Coronary artery (tissue), 2 donors: ENCODE results near the gene RPL12.

Experiments
- DNase-seq: peaks from one replicate; pipeline ENCODE4 v3.0.0-alpha.2; 2017; ENCODE audit warnings: low spot score
- H3K27ac ChIP-seq, 2 donors: fragments of 200-600 bp; sonication (generic); one replicate each; pipeline ENCODE4 v1.5.1; 2016 to 2019
- H3K4me3 ChIP-seq: fragments of 200-600 bp; sonication (generic); 2 replicates; pipeline ENCODE4 v1.5.1; 2016; ENCODE audit warnings: mild to moderate bottlenecking, moderate library complexity
- CTCF ChIP-seq: fragments of 200-600 bp; sonication (generic); IDR thresholded peaks from one replicate; pipeline ENCODE4 v1.5.1; 2019; ENCODE audit warnings: antibody characterized with exemption

RPL12 gene

GRCh38 chr9:127450830-127451607 lies at the start of gene RPL12, which contains the start of gene LRSAM1:
TSS of gene RPL12 (minus strand) at chr9:127451406. CDS start at chr9:127451317, 89 bp downstream.
TSS of gene LRSAM1 (plus strand) at chr9:127451510. CDS start at chr9:127454528, 3,018 bp downstream.
- H3K4me3 ChIP-seq, result peak within 1 kb of the TSS; percentile 90
- TF ChIP-seq CTCF, result no peak
- DNase-seq, result peak; percentile 98
- H3K27ac ChIP-seq, result peak within 1 kb of the TSS; percentile 97 to 98

DNA sequence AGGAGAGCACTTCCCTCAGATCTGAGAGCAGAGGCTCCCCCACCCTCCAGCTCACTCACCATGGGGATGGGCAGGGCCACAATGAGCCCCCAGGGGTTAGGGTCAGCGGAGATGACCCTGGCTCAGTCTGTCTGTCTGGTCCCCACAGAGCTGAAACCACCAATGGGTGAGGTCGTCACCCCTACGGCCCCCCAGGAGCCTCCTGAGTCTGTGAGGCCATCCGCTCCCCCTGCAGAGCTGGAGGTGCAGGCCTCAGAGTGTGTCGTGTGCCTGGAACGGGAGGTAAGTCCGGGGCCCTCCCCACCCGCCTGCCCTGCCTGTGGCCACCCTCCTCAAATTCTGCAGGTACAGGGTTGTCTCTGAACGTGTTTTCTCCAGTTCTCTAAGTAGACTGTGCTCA lies 49.7 kb upstream of the RPL12 start:
- Histone ChIP-seq H3K27ac (no peak overlapping the region), H3K4me3 (no peak overlapping the region)
- TF ChIP-seq CTCF, result no peak
- no peak for DNase-seq

DNA sequence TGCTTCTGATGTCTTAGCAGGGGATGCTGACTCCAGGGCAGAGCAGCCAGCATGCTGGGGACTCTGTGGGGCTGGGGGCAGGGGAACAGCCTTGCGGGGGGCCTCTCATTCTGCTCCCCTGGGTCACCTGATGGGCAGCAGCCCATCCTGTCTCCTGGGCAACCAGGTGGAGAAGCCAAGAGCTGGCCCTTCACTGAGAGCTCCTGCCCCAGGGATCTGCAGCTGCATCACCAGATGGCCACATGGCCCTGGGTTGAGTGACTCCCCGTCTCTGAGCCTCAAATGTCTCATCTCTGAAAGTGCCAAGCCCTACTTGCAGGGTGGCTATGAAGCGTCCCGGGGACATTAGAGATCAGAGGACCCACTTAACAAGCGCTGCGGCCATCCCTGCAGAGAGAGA lies 49.2 kb upstream of the RPL12 start:
- no peak for DNase-seq
- TF ChIP-seq CTCF, result no peak
- Histone ChIP-seq H3K27ac (no peak overlapping the region), H3K4me3 (no peak overlapping the region)

DNA sequence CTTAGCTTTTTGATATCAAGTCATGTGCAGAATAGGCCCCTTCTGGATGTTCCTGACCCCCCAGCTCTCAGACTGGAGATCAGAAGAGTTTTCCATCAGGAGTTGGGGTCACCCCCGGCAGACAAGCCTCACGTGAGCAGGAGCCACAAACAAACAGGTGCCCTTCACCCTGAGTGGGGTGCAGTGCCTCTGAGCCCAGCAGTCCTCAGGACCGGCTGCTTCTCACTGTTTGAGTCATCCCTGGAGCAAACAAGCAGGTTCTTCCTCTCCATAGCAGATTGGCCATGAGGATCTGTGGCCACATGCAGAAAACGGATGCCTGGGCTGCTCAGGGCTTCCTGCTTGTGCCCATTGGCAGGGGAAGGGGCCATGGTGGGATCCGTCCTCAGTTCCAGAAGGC lies 47.1 kb upstream of the RPL12 start:
- no peak for TF ChIP-seq CTCF
- no peak for DNase-seq
- no peak overlapping the region for H3K27ac ChIP-seq

DNA sequence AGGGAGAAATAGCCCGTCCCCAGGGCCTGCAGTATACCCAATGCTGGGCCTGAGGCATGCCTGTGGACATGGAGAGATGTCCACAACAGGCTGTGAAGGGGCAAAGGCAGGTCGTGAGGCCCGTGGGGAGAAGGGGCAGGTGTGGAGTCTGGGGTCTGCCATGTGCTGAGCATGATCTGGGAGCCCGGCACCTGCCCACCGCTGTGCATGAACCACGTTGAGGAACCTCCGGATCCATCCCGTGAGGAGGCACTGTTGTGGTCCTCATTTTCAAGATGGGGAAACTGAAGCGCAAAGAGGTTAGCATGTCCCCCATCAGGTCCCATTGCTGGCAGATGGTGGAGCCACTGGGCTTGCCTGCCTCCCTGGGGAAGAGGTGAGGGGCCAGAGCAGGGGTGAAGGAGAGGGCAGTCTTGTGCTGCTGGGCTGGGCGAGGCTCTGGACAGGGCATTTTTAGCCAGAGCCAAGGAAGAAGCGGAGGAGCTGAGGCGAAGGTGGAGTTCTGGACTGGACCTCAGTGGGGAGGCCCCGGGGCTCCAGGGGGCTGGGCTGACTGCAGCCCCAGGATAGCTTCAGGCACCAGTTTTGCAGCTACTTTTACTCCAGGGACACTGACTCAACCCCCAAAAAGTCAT lies 46.6 kb upstream of the RPL12 start:
- TF ChIP-seq CTCF, result no peak
- DNase-seq, result no peak
- H3K4me3 ChIP-seq, result no peak overlapping the region
- no peak overlapping the region for H3K27ac ChIP-seq

More for the DNA sequence above, 47.1 kb upstream of the RPL12 start:
- H3K4me3 ChIP-seq, result no peak overlapping the region

DNA sequence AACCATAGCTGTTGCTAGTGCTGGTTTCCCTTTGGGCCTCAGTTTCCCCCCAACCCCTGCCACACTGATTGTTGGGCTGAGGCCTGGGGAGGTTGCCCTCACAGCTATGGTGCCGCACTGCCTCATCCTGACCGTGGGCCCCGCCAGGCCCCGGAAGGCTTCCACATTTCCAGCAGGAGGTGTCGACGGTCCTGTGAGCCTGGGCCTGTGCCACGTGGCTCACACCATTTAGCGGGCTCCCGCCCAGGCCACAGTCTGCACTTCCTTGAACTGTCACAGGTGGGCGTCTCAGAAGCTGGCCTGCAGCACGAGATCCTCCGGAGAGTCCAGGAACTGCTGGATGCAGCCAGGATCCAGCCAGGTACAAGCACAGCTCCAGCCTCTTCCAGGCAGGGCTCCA lies 45.8 kb upstream of the RPL12 start:
- DNase-seq, result no peak
- no peak overlapping the region for H3K27ac ChIP-seq
- TF ChIP-seq CTCF, result no peak
- H3K4me3 ChIP-seq, result no peak overlapping the region
